GM19023 (cell line): ENCODE data around the gene FUT2.
"Not testable (repeated sequence)": the region's sequence is repeated elsewhere in the genome, so short reads cannot be mapped to it uniquely, and the experiment has no call there.

Experiments
- ATAC-seq: cut with Tn5 transposase; IDR thresholded peaks from one replicate; pipeline ENCODE4 v1.9.1; 2021; ENCODE audit warnings: mild to moderate bottlenecking, moderate library complexity; ENCODE audit not compliant: unreplicated experiment

FUT2 gene

GRCh38 chr19:48670699-48671445, 24.9 kb upstream of the FUT2 start:
- no peak for ATAC-seq

GRCh38 chr19:48671446-48671995, 24.2 kb upstream of the FUT2 start:
- no peak for ATAC-seq

- no peak for ATAC-seq
Measured at GRCh38 chr19:48672994-48673393, 22.8 kb upstream of the FUT2 start, which contains the start of gene NTN5. Gene NTN5 (minus strand): TSS chr19:48673017. CDS start chr19:48670986, 2,031 bp downstream.

- ATAC-seq: no peak
Measured at GRCh38 chr19:48673436-48674100, 22.2 kb upstream of the FUT2 start.

GRCh38 chr19:48674216-48674809, 21.5 kb upstream of the FUT2 start:
- no peak for ATAC-seq

- no peak for ATAC-seq
Measured at GRCh38 chr19:48674921-48675824, 20.6 kb upstream of the FUT2 start.

- ATAC-seq: no peak
Measured at GRCh38 chr19:48676487-48676886, 19.3 kb upstream of the FUT2 start.

GRCh38 chr19:48676887-48677286, 18.9 kb upstream of the FUT2 start:
- no peak for ATAC-seq

- ATAC-seq: no peak
Measured at GRCh38 chr19:48678201-48678600, 17.6 kb upstream of the FUT2 start.

- not testable (repeated sequence) for ATAC-seq
Measured at GRCh38 chr19:48680006-48680405, 15.8 kb upstream of the FUT2 start.

GRCh38 chr19:48680436-48681126, 15.2 kb upstream of the FUT2 start:
- ATAC-seq: no peak

- no peak for ATAC-seq
Measured at GRCh38 chr19:48681127-48681470, 14.7 kb upstream of the FUT2 start.

GRCh38 chr19:48683349-48683748, 12.4 kb upstream of the FUT2 start:
- no peak for ATAC-seq

GRCh38 chr19:48685583-48685982, 10.2 kb upstream of the FUT2 start:
- no peak for ATAC-seq

- ATAC-seq: no peak
Measured at GRCh38 chr19:48686088-48686487, 9.7 kb upstream of the FUT2 start.

GRCh38 chr19:48686637-48687036, 9.1 kb upstream of the FUT2 start:
- not testable (repeated sequence) for ATAC-seq

GRCh38 chr19:48687776-48688175, 8.0 kb upstream of the FUT2 start:
- ATAC-seq: no peak

- ATAC-seq: no peak
Measured at GRCh38 chr19:48689449-48689848, 6.3 kb upstream of the FUT2 start.

- not testable (repeated sequence) for ATAC-seq
Measured at GRCh38 chr19:48693629-48694028, 2.1 kb upstream of the FUT2 start.

- no peak for ATAC-seq
Measured at GRCh38 chr19:48696353-48697010, 711 bp downstream of the FUT2 start.
